GM06990 (cell line): Measurements from ENCODE around the gene CRACDL.

Experiments used
- DNase-seq: peaks from one replicate; pipeline ENCODE4 v3.0.0-alpha.2; 2011; ENCODE audit not compliant: insufficient read length; ENCODE audit errors: extremely low read depth
- H3K27me3 ChIP-seq: replicated peaks from 2 replicates; pipeline ENCODE4 v1.6.0; 2011; ENCODE audit warnings: low read length; ENCODE audit not compliant: control insufficient read depth, insufficient read depth
- H3K36me3 ChIP-seq: 2 replicates; pipeline ENCODE4 v1.5.1; 2011; ENCODE audit warnings: low read length; ENCODE audit not compliant: control insufficient read depth, insufficient read depth
- H3K4me3 ChIP-seq: replicated peaks from 2 replicates; pipeline ENCODE4 v1.5.1; 2011; ENCODE audit warnings: low read depth, mild to moderate bottlenecking, control low read depth, low read length
- TF ChIP-seq, protein P1 (sequence below): IDR thresholded peaks from 2 replicates; pipeline ENCODE4 v1.5.1; 2011; ENCODE audit warnings: low read length, control low read depth, mild to moderate bottlenecking, inconsistent platforms; ENCODE audit not compliant: insufficient read depth, poor library complexity, severe bottlenecking

CRACDL gene

DNA sequence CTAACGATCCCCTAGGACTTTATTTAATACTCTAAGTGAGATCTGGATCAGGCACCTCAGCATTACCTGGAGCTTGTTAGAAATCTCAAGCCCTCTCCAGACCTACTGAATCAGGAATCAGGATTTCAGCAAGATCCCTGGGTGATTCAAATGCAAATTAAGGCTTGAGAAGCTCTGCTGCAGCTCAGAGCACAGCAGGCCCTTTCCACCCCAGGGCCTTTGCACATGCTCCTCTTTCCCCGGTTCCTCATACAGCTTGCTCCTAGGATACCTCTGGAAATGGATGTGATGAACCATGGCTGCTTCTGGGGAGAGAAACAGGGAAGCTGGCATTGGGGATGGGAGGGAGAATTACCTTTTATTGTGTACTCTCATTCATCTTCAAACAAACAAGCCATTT lies 164.8 kb downstream of the CRACDL start:
- Histone ChIP-seq H3K36me3 (no peaks in the 10 kb centered on the region), H3K4me3 (no peak overlapping the region), H3K27me3 (no peaks in the 10 kb centered on the region)
- DNase-seq = no peak
- TF ChIP-seq, protein P1, sequence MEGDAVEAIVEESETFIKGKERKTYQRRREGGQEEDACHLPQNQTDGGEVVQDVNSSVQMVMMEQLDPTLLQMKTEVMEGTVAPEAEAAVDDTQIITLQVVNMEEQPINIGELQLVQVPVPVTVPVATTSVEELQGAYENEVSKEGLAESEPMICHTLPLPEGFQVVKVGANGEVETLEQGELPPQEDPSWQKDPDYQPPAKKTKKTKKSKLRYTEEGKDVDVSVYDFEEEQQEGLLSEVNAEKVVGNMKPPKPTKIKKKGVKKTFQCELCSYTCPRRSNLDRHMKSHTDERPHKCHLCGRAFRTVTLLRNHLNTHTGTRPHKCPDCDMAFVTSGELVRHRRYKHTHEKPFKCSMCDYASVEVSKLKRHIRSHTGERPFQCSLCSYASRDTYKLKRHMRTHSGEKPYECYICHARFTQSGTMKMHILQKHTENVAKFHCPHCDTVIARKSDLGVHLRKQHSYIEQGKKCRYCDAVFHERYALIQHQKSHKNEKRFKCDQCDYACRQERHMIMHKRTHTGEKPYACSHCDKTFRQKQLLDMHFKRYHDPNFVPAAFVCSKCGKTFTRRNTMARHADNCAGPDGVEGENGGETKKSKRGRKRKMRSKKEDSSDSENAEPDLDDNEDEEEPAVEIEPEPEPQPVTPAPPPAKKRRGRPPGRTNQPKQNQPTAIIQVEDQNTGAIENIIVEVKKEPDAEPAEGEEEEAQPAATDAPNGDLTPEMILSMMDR = no peak

DNA sequence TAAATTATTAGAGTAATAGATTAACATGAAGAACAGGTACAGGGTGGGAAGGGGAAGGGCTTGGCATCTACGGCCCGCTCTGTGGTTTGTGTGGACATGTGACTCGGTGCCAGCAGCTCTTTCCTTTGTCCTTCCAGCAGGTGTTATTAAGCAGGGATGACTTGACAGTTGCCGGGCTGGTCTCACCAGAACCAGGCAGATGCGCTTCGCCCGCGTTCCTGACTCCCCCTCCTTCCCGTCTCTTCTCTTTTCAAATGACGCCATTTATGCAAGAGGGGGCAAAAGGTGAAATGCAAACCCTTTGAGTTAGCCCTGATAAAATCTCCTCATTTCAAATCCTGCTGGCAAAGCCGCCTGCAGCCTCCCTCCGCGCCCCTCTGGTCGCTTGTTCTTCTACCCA lies 166.2 kb downstream of the CRACDL start:
- no peaks in the 10 kb centered on the region for H3K36me3 ChIP-seq
- no peaks in the 10 kb centered on the region for H3K27me3 ChIP-seq
- H3K4me3 ChIP-seq = no peak overlapping the region
- DNase-seq = no peak
- TF ChIP-seq, protein P1 = no peak

DNA sequence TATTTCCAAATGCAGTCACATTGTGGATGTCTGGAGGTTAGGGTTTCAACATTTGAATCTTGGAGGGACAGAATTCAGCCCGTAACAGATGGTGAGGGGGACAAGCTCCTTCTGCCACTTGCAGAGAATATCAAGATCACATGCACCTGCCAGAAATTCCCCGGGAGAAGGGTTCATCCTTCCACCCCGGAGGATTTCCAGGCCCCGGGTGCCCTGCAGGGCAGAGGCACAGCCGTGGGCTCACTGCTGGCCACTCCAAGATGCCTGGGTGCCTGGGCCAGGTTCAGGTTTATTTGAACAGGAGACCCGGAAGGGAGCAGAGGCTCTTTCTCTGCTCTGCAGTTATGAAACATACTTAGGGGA lies 166.9 kb downstream of the CRACDL start:
- Histone ChIP-seq H3K4me3 (no peak overlapping the region), H3K36me3 (no peaks in the 10 kb centered on the region), H3K27me3 (no peaks in the 10 kb centered on the region)
- TF ChIP-seq, protein P1 = no peak
- DNase-seq = no peak

DNA sequence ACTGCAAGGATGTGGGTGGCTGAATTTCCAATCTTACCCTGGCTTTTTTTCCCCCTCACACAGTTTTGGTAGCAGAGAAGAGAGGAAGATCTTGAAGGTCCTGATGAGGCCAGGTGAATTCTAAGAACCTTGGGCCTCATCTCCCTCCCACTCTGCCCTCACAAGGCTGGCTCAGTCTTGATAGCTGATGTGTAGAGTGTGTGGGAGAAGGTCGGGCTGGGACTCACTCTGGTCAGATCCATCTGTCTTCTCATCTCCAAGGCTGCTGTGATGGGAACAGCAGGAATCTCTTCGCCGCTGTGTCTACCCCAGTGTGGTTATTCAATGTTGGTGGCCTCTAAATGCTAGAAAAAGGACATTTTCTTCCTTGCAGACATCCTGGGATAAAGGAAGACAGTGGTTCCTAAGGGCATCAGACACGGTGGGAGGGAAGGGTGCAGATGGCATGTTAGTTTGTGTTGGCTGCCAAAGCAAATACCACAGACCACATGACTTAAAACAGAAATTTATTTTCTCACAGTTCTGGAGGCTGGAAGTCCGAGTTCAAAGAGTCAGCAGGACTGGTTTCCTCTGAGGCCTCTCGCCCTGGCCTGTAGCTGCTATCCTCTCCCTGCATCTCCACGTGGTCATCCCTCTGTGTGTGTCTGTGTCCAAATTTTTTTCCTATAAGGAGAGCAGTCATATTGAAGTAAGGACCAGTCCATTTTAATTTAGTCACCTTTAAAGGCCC lies 167.5 kb downstream of the CRACDL start:
- no peak for DNase-seq
- Histone ChIP-seq H3K36me3 (no peaks in the 10 kb centered on the region), H3K27me3 (no peaks in the 10 kb centered on the region), H3K4me3 (no peak overlapping the region)
- TF ChIP-seq, protein P1 = no peak

DNA sequence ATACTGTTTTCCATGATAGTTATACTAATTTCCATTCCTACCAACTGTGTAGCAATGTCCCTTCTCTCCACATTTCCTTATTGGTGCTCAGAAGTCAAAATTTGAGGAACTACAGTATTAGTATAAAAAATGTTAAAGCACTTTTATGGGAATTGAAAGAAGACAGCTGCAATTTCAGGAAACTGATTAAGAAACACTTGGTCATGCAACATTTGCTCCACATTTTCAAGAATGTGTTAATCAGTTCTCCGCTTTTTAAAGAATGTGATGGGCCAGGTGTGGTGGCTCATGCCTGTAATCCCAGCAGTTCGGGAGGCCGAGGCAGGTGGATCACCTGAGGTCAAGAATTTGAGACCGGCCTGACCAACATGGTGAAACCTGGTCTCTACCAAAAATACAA lies 171.5 kb downstream of the CRACDL start:
- H3K4me3 ChIP-seq = no peak overlapping the region

More for the DNA sequence above, 171.5 kb downstream of the CRACDL start:
- TF ChIP-seq, protein P1 = no peak
- DNase-seq = no peak
- Histone ChIP-seq H3K36me3 (no peaks in the 10 kb centered on the region), H3K27me3 (no peaks in the 10 kb centered on the region)
